Esophagus muscularis mucosa (tissue), 4 donors: Measurements from ENCODE around the gene LSM3. TPM values are rescaled to one million over a fixed set of nuclear protein-coding genes. Genes with fewer than 3 reads are reported as not detected.
A peak's percentile ranks its signal among the peaks of the same experiment; 100 is the strongest.

Experiments used
- DNase-seq: peaks from one replicate; pipeline ENCODE4 v3.0.0-alpha.2; 2017; ENCODE audit errors: extremely low spot score
- H3K27ac ChIP-seq, 4 donors: fragments of 200-600 bp; sonication (generic); replicated peaks in 1 of 4; 1 replicate in 3 of 4; 2 replicates in 1 of 4; pipeline ENCODE4 v1.5.1; 2016 to 2019; ENCODE audit warnings: mild to moderate bottlenecking in 1 of 4
- H3K27me3 ChIP-seq, 4 donors: fragments of 200-600 bp; sonication (generic); one replicate each; pipeline versions ENCODE4 v1.5.1 to v1.6.0; 2016 to 2019
- H3K36me3 ChIP-seq, 4 donors: fragments of 200-600 bp; sonication (generic); one replicate each; pipeline ENCODE4 v1.5.1; 2016 to 2019
- H3K4me1 ChIP-seq, 4 donors: fragments of 200-600 bp; sonication (generic); one replicate each; pipeline ENCODE4 v1.5.1; 2016 to 2019
- H3K4me3 ChIP-seq, 4 donors: fragments of 200-600 bp; sonication (generic); 1 replicate in 2 of 4; 2 replicates in 2 of 4; pipeline ENCODE4 v1.5.1; 2016 to 2019; ENCODE audit warnings: mild to moderate bottlenecking in 4 of 4, moderate library complexity in 1 of 4
- H3K9me3 ChIP-seq, 4 donors: fragments of 200-600 bp; sonication (generic); 1 replicate in 3 of 4; 2 replicates in 1 of 4; pipeline ENCODE4 v1.5.1; 2016 to 2019
- CTCF ChIP-seq, 3 experiments: fragments of 200-600 bp in 2 of 3; fragments of 450-650 bp in 1 of 3; sonication (generic) in 2 of 3; IDR thresholded peaks; one replicate each; pipeline ENCODE4 v1.5.1; 2017 to 2019; ENCODE audit warnings: antibody characterized with exemption in 3 of 3, mild to moderate bottlenecking in 2 of 3, moderate library complexity in 1 of 3
- EP300 ChIP-seq: sonication (generic); formaldehyde crosslinking; IDR thresholded peaks from one replicate; pipeline ENCODE4 v1.6.1; 2017; ENCODE audit warnings: antibody characterized with exemption
- POLR2A ChIP-seq: fragments of 450-650 bp; IDR thresholded peaks from one replicate; pipeline ENCODE4 v1.6.1; 2017; ENCODE audit warnings: antibody characterized with exemption, moderate library complexity, mild to moderate bottlenecking, low read depth
- POLR2AphosphoS5 ChIP-seq, 2 donors: sonication (generic); formaldehyde crosslinking; IDR thresholded peaks; one replicate each; pipeline ENCODE4 v1.6.1; 2017; ENCODE audit warnings: antibody characterized with exemption in 2 of 2
- WGBS: methylation state at CpG from one replicate; pipeline ENCODE4 v1.1.5; 2018; 5-methylcytosine and 5-hydroxymethylcytosine counted together
- intact Hi-C: fragments of 100-400 bp; cut with DNase I; formaldehyde crosslinking; loops from one replicate; pipeline ENCODE4 v1.15.1; 2023
- total RNA-seq, 4 donors: library from RNA; depleted of rRNA; stranded (reverse); fragments of >200 nt; gene quantifications; one replicate each; pipeline versions ENCODE4 v1.1.0 to v1.2.1, GENCODE V29; 2016

The LSM3 gene
- total RNA-seq, 4 donors from 2014 or later = 8.0 to 12.0 (median 9.6) TPM

DNA sequence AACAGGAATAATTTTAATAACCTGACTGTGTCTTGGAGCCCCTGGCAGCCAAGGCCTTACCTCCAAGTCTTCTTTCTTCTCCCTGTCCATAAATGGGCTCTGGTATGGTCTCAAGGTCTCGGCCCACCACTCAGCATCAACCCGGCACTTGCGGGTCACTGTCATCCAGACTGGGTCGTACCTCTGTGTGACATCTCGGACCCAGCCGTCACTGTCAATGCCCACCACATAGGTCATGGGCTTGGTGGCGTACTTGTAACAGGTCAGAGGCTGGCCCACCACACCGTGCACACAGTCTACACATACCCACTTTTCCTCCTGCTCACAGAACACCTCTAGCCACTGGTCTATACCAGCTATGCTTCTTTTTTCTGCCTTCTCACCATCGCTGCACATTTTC lies 20.7 kb upstream of the LSM3 start:
- Histone ChIP-seq H3K9me3 (peaks cover 0 to 16% (median 7%) of the 10 kb centered on the region in 4 donors), H3K4me1 (no peaks in the 10 kb centered on the region), H3K36me3 (peaks cover 62 to 95% (median 87%) of the 10 kb centered on the region in 4 donors), H3K27ac (no peak overlapping the region), H3K4me3 (no peak overlapping the region), H3K27me3 (no peaks in the 10 kb centered on the region)
- TF ChIP-seq POLR2AphosphoS5 (IDR thresholded peaks at IDR 0.05) = no peak
- TF ChIP-seq EP300 = no peak
- no peak for TF ChIP-seq POLR2A
- TF ChIP-seq CTCF (IDR thresholded peaks at IDR 0.05) = no peak
- 97% methylated on average over 9 of the region's 9 CpGs for WGBS
- intact Hi-C loops = no loop called here
- DNase-seq = peak; percentile 42

- Histone ChIP-seq H3K4me1 (no peaks in the 10 kb centered on the region), H3K36me3 (peaks cover 66 to 95% (median 87%) of the 10 kb centered on the region in 4 donors), H3K9me3 (peaks cover 0 to 16% (median 7%) of the 10 kb centered on the region in 4 donors), H3K27me3 (no peaks in the 10 kb centered on the region), H3K4me3 (no peak overlapping the region), H3K27ac (no peak overlapping the region)
- intact Hi-C loops = no loop called here
- WGBS = 94% methylated on average over 14 of the region's 14 CpGs
- DNase-seq = peak; percentile 62
- TF ChIP-seq POLR2AphosphoS5 (IDR thresholded peaks at IDR 0.05) = no peak
- no peak for TF ChIP-seq POLR2A
- TF ChIP-seq EP300 = no peak
Measured at GRCh38 chr3:14158370-14158769, 20.2 kb upstream of the LSM3 start.

- Histone ChIP-seq H3K9me3 (peaks cover 0 to 16% (median 7%) of the 10 kb centered on the region in 4 donors), H3K4me3 (no peak overlapping the region), H3K4me1 (no peaks in the 10 kb centered on the region), H3K27ac (no peak overlapping the region), H3K27me3 (no peaks in the 10 kb centered on the region), H3K36me3 (peaks cover 71 to 97% (median 87%) of the 10 kb centered on the region in 4 donors)
- peak; percentile 82 for DNase-seq
- no peak for TF ChIP-seq CTCF (IDR thresholded peaks at IDR 0.05)
- no peak for TF ChIP-seq POLR2A
- no peak for TF ChIP-seq EP300
- TF ChIP-seq POLR2AphosphoS5 (IDR thresholded peaks at IDR 0.05) = no peak
- 98% methylated on average over 8 of the region's 8 CpGs for WGBS
- intact Hi-C loops = no loop called here
Measured at GRCh38 chr3:14159426-14159825, 19.2 kb upstream of the LSM3 start.

DNA sequence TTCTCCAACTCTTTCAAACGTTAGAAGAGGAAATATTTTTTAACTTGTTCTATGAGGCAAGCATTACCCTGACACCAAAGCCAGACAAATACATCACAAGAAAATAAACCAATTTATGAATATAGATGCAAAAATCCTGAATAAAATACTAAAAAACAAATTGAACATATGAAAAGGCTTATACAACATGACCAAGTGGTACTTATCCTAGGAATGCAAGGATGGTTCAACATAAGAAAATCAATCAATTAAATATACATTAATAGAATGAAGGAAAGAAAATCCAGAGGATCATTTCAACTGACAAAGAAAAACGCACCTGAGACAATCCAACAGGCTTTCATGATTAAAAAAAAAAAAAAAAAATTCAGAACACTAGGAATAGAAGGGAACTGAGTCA lies 17.3 kb upstream of the LSM3 start:
- intact Hi-C loops = no loop called here
- TF ChIP-seq CTCF (IDR thresholded peaks at IDR 0.05) (no peak), POLR2AphosphoS5 (IDR thresholded peaks at IDR 0.05) (no peak), EP300 (no peak), POLR2A (no peak)
- Histone ChIP-seq H3K4me1 (no peaks in the 10 kb centered on the region), H3K9me3 (peaks cover 0 to 16% (median 7%) of the 10 kb centered on the region in 4 donors), H3K27me3 (no peaks in the 10 kb centered on the region), H3K27ac (no peak overlapping the region), H3K36me3 (peaks cover 86 to 100% (median 97%) of the 10 kb centered on the region in 4 donors), H3K4me3 (no peak overlapping the region)
- 91% methylated on average over 2 of the region's 2 CpGs for WGBS
- DNase-seq = no peak

DNA sequence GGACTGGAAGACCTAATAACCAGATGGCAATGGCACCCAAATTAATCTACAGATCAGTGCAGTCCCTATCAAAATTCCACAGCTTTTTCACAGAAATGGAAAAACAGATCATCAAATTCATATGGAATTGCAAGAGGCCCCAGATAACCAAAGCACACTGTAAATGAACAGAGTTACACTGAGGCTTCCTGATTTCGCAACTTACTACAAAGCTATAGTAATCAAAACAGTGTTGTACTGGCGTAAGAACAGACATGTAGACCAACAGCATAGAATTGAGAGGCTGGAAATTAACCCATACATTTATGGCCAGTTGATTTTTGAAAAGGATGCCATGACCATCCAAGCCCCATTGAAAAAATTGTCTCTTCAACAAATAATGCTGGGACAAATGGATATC lies 16.4 kb upstream of the LSM3 start:
- TF ChIP-seq POLR2AphosphoS5 (IDR thresholded peaks at IDR 0.05) (no peak), CTCF (IDR thresholded peaks at IDR 0.05) (no peak), EP300 (no peak), POLR2A (no peak)
- no peak for DNase-seq
- 97% methylated on average over 2 of the region's 2 CpGs for WGBS
- H3K27ac ChIP-seq = no peak overlapping the region
- H3K4me1 ChIP-seq = no peaks in the 10 kb centered on the region
- H3K9me3 ChIP-seq = peaks cover 0 to 16% (median 7%) of the 10 kb centered on the region in 4 donors
- intact Hi-C loops = no loop called here
- H3K36me3 ChIP-seq = peaks cover 86 to 100% (median 97%) of the 10 kb centered on the region in 4 donors
- no peaks in the 10 kb centered on the region for H3K27me3 ChIP-seq
- H3K4me3 ChIP-seq = no peak overlapping the region
